Activated T-cell treated with anti-CD3 and anti-CD28 coated beads, Interleukin-2, amount 50 U/mL, for 24 hours (primary cell): ENCODE measurements around the gene COL6A3.

Experiments used
- DNase-seq: peaks from one replicate; pipeline ENCODE4 v3.0.0-alpha.2; 2020
- H3K27ac Mint-ChIP-seq: 2 replicates; pipeline ENCODE4 v1.8.0; 2020; ENCODE audit warnings: mild to moderate bottlenecking, mixed read lengths
- H3K27me3 Mint-ChIP-seq: 2 replicates; pipeline ENCODE4 v1.8.0; 2020; ENCODE audit warnings: mixed read lengths
- H3K36me3 Mint-ChIP-seq: 2 replicates; pipeline ENCODE4 v1.8.0; 2020; ENCODE audit warnings: low read depth, mixed read lengths
- H3K4me1 Mint-ChIP-seq: 2 replicates; pipeline ENCODE4 v1.8.0; 2020; ENCODE audit warnings: low read depth, mixed read lengths
- H3K4me3 Mint-ChIP-seq: 2 replicates; pipeline ENCODE4 v1.8.0; 2020; ENCODE audit warnings: mild to moderate bottlenecking, moderate library complexity, mixed read lengths
- H3K9me3 Mint-ChIP-seq: 2 replicates; pipeline ENCODE4 v1.8.0; 2020; ENCODE audit warnings: mixed read lengths

The COL6A3 gene, protein sequence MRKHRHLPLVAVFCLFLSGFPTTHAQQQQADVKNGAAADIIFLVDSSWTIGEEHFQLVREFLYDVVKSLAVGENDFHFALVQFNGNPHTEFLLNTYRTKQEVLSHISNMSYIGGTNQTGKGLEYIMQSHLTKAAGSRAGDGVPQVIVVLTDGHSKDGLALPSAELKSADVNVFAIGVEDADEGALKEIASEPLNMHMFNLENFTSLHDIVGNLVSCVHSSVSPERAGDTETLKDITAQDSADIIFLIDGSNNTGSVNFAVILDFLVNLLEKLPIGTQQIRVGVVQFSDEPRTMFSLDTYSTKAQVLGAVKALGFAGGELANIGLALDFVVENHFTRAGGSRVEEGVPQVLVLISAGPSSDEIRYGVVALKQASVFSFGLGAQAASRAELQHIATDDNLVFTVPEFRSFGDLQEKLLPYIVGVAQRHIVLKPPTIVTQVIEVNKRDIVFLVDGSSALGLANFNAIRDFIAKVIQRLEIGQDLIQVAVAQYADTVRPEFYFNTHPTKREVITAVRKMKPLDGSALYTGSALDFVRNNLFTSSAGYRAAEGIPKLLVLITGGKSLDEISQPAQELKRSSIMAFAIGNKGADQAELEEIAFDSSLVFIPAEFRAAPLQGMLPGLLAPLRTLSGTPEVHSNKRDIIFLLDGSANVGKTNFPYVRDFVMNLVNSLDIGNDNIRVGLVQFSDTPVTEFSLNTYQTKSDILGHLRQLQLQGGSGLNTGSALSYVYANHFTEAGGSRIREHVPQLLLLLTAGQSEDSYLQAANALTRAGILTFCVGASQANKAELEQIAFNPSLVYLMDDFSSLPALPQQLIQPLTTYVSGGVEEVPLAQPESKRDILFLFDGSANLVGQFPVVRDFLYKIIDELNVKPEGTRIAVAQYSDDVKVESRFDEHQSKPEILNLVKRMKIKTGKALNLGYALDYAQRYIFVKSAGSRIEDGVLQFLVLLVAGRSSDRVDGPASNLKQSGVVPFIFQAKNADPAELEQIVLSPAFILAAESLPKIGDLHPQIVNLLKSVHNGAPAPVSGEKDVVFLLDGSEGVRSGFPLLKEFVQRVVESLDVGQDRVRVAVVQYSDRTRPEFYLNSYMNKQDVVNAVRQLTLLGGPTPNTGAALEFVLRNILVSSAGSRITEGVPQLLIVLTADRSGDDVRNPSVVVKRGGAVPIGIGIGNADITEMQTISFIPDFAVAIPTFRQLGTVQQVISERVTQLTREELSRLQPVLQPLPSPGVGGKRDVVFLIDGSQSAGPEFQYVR (N-terminal part only)

DNA sequence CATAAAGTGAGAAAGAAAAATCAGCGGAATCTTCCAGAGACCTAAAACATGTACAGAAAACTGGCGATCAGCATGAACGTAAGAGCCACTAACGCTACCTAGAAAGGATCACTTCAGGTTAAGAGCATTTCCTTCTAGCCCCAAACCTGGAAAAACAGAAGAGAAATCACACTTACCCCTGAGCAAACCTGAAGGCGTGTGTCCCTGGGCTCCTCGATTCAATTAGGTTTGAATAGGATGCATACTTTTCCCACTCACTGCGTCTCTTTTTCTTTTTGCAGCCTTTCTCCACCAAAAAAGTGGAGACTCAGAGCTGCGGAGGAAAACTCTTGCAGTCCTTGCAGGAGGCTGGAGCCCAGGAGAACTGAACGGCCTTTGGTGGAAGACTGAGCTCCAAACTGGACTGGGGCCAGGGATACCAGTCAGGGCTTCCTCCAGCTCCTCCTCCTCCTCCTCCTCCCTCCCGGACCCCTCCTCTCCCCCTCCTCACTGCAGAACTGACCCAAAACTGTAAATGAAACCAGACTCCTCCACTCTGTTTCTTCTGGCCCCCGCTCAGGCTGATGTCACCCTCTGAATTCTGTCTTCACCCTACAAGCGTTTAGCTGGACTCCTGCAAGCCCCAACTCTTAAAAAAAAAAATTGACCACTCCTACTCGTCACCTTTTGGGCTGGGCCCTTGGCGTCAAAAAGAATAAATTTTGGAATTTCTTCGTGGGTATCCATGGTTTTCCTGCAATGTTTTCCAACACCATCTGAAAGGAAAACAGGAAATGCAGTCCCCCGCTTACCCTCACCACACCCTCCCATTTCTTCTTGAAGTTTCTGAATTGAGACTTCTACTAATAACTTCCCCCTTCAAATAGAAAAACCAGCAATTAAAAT is at the start of gene COL6A3:
Gene COL6A3 (minus strand): TSS at position 388 of the 885 bp plus-strand sequence. CDS start 17,347 bp downstream, outside the sequence.
- H3K4me1 Mint-ChIP-seq: peaks cover 2% of the 10 kb centered on the region
- H3K36me3 Mint-ChIP-seq: peaks cover 72% of the 10 kb centered on the region
- H3K9me3 Mint-ChIP-seq: no peaks in the 10 kb centered on the region
- no peak within 1 kb of the TSS for H3K4me3 Mint-ChIP-seq
- H3K27ac Mint-ChIP-seq: no peak within 1 kb of the TSS
- H3K27me3 Mint-ChIP-seq: no peaks in the 10 kb centered on the region
- no peak for DNase-seq

DNA sequence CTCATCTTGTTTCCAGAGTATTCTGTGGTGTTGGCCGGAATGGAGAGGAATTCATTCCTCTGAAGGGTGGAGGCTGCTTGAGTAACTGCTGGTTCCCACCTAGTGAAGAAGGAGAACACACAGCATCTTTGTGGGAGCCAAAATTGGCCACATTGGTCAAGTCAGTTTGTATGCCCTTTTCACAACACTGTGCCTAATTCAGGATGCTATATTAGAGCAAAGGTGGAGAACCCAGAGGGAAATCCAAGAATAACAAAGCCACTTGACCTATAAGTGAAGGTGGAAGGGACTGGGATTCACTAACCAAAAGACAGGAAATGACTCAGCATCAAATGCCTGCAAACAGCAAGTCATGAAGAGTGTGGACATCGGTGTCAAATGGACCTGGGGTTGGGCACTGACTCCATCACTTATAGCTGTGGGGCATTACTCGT is 45.8 kb upstream of the COL6A3 start:
- Mint-ChIP-seq H3K27ac (no peak overlapping the region), H3K9me3 (peaks cover 7% of the 10 kb centered on the region), H3K36me3 (no peaks in the 10 kb centered on the region), H3K4me1 (peaks cover 32% of the 10 kb centered on the region), H3K27me3 (no peaks in the 10 kb centered on the region), H3K4me3 (no peak overlapping the region)
- DNase-seq: no peak

DNA sequence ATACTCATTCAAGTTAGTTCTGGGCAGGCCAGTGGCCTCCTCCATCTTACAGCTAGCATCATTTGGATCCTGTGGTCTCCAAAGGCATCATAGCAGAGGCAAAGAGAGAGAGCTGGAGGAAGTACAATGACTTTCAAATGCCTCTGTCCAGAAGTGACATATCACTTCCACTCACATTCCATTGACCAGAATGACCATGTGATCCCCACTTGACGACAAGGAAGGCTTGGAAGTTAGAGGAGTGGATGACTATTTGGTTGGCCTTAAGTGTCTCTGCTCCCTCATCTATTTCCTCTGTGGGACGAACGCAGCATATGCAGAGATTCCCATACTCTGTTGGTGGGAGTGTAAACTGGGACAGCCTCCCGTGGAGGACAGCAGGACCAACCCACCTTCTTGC is 45.3 kb upstream of the COL6A3 start:
- Mint-ChIP-seq H3K4me3 (no peak overlapping the region), H3K9me3 (peaks cover 7% of the 10 kb centered on the region), H3K27me3 (no peaks in the 10 kb centered on the region), H3K4me1 (peaks cover 35% of the 10 kb centered on the region), H3K27ac (no peak overlapping the region), H3K36me3 (no peaks in the 10 kb centered on the region)
- DNase-seq: no peak

DNA sequence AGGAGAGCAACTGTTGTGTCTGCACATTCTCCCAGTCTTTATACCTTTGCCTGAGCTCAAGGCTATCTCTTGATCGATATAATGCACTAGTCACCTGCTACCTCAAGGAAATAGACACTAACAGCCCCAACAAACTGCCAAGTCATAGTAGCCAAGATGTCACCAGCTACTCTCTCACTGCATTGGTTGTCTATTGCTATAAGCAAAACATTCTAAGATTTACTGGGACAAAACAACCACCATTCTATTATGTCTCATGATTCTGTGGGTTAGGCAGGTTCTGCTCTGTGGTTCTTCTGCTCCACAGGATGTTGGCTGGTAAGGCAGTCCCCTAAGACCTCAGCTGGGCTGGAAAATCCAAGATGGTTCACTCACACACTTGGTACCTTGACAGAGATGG is 44.6 kb upstream of the COL6A3 start:
- H3K9me3 Mint-ChIP-seq: peaks cover 7% of the 10 kb centered on the region
- no peaks in the 10 kb centered on the region for H3K36me3 Mint-ChIP-seq
- no peak for DNase-seq
- peaks cover 35% of the 10 kb centered on the region for H3K4me1 Mint-ChIP-seq
- H3K27ac Mint-ChIP-seq: peak overlapping the region; percentile 65
- no peaks in the 10 kb centered on the region for H3K27me3 Mint-ChIP-seq
- H3K4me3 Mint-ChIP-seq: no peak overlapping the region

DNA sequence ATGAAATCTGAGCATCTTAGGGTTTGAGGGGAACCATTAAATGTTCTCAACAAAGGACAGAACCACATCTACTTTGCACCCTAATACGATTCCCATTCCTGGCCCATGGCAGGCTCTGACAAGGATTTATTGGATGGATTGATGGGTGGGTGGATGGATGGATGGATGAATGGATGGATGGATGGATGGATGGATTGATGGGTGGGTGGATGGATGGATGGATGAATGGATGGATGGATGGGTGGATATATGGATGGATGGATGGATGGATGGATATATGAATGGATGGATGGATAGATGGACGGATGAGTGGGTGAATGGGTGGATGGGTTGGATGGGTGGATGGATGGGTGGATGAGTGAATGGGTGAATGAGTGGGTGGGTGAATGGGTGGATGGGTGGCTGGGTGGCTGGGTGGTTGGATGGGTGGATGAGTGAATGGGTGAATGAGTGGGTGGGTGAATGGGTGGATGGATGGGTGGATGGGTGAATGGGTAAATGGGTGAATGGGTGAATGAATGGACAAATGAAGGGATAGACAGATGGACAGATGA is 43.5 kb upstream of the COL6A3 start:
- no peaks in the 10 kb centered on the region for H3K27me3 Mint-ChIP-seq
- H3K9me3 Mint-ChIP-seq: peaks cover 7% of the 10 kb centered on the region
- H3K27ac Mint-ChIP-seq: no peak overlapping the region
- no peak overlapping the region for H3K4me3 Mint-ChIP-seq
- peaks cover 39% of the 10 kb centered on the region for H3K4me1 Mint-ChIP-seq
- H3K36me3 Mint-ChIP-seq: no peaks in the 10 kb centered on the region
- DNase-seq: no peak

DNA sequence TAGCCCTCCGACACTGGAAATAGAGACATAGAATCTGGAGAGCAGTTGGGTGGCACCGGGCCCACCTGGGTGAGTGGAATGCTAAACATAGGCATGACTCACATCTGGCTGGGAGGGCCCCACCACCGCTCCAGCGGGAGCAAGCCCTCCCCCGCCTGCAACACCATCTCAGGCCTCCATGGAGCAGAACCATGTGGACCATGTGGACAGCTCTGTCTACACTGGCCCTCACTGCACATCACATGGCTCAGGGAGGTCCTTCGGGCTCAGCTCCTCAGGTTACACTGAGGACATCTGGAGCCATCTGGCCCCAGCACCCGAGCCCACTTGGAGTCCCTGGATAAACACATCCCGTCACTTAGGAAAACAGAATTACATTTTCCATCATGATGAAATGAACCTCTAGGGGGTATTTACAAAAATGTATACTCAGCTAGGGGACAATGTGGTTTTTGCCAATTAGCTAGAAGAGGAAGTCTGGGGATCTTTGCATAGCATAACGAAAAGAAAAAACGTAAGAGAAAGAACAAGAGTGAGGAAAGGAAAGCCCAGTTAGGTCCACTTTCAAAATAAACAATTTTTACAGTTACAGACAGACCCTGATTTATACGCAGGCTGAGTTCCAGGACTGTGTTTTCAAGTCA is 42.4 kb upstream of the COL6A3 start:
- H3K9me3 Mint-ChIP-seq: peaks cover 7% of the 10 kb centered on the region
- no peak overlapping the region for H3K27ac Mint-ChIP-seq
- H3K27me3 Mint-ChIP-seq: no peaks in the 10 kb centered on the region
- no peak overlapping the region for H3K4me3 Mint-ChIP-seq
- H3K36me3 Mint-ChIP-seq: no peaks in the 10 kb centered on the region
- DNase-seq: no peak
- H3K4me1 Mint-ChIP-seq: peaks cover 39% of the 10 kb centered on the region

DNA sequence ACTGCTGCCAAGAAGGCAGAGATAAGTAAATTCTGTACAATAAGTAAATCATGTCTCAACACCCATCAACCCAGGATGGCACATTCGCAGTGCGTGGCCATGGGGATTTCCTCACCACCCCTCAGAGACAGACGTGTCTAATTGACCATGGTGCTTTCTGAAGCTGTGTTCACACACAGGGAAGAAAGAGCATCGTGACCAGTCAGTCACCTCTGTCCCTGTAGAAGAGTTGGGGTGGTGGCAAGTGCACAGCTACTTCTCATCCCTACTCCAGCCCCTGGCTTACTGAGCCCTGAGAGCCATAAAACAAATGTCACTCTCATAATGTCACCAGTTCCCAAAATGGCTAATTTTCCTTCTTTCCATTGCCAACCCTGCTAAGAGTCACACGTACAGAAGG is 41.8 kb upstream of the COL6A3 start:
- H3K9me3 Mint-ChIP-seq: peaks cover 7% of the 10 kb centered on the region
- H3K4me3 Mint-ChIP-seq: no peak overlapping the region
- H3K36me3 Mint-ChIP-seq: no peaks in the 10 kb centered on the region
- H3K27ac Mint-ChIP-seq: no peak overlapping the region
- DNase-seq: no peak
- H3K27me3 Mint-ChIP-seq: no peaks in the 10 kb centered on the region
- peaks cover 39% of the 10 kb centered on the region for H3K4me1 Mint-ChIP-seq

DNA sequence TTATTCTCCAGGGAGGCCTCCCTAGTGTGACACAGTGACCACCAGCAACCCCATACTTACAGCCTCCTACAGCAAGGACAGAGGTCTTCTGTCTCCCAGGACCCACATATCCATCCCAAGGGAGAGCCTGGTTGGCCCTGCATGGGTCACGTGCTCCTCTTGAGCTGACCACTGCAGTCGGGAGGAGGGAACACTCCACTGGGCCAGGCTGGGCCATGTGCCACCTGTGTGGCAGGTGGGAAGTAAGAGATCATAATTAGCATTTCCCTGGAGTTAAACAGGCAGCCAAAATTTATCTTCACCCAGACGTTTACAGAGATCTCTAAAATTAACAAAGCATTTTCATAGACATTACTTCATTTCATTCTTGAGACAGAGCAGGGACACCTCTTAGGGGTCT is 39.7 kb upstream of the COL6A3 start:
- no peak overlapping the region for H3K27ac Mint-ChIP-seq
- H3K9me3 Mint-ChIP-seq: peaks cover 7% of the 10 kb centered on the region
- H3K27me3 Mint-ChIP-seq: no peaks in the 10 kb centered on the region
- no peaks in the 10 kb centered on the region for H3K36me3 Mint-ChIP-seq
- peaks cover 37% of the 10 kb centered on the region for H3K4me1 Mint-ChIP-seq
- no peak overlapping the region for H3K4me3 Mint-ChIP-seq
- DNase-seq: peak; percentile 22

DNA sequence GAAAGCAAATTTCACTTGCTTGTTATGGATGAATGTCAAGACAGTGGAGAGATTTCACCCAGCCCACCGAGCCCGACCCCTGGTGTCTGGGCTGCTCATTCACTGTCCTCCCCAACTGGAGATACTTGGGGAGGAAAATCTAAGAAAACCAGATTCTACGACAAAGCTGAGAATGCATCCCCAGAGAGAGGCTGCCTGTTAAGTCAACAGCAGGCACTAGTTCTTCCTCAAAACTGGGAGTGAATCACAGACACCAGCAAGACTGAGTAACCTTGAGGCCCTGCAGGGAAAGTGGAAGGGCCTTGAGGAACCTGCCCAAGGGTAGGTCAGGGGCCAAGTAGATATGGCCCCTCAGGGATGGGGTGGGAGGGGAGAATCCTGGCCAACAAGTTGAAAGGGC is 38.9 kb upstream of the COL6A3 start:
- Mint-ChIP-seq H3K9me3 (peaks cover under 1% of the 10 kb centered on the region), H3K27ac (no peak overlapping the region), H3K27me3 (no peaks in the 10 kb centered on the region), H3K4me3 (no peak overlapping the region), H3K4me1 (peaks cover 29% of the 10 kb centered on the region), H3K36me3 (no peaks in the 10 kb centered on the region)
- peak; percentile 21 for DNase-seq

DNA sequence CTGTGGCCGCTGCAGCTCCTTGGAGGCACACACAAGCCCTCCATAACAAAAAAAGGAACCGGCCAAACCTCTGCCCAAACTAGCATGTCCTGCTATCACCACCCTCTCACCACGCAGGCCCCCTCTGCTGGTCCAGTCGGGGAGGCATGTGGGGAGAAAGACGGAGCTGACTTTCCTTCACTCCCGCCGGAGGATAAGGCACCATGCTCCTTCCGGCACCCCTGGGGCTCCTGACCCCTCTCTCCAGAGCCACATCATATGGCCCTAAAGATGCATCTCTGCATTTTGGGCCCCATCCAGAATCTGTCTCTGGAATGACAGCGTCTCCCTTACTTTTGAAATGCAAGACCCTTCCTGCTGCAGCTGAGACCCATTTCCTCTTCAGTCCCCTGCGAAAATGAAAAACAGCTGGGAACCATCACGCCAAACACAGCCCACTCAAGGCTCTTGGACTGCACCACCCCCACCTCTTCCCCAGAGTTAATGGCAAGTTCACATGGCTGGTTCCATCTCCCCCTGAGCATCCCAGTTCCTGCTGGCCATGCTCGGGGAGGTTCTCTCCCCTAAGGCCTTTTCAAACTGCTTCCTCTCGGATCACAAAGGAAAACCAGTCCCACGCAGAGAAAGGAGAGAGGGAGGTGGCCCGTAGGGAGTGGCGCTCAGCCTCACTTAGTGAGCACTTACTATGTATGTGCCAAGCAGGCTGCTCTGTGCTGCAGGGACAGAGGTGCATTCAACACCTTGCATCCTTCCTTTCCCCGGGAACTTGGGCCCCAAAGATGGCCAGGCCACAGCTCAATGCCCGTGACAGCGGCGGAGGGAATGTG is 37.9 kb upstream of the COL6A3 start:
- H3K27ac Mint-ChIP-seq: no peak overlapping the region

DNA sequence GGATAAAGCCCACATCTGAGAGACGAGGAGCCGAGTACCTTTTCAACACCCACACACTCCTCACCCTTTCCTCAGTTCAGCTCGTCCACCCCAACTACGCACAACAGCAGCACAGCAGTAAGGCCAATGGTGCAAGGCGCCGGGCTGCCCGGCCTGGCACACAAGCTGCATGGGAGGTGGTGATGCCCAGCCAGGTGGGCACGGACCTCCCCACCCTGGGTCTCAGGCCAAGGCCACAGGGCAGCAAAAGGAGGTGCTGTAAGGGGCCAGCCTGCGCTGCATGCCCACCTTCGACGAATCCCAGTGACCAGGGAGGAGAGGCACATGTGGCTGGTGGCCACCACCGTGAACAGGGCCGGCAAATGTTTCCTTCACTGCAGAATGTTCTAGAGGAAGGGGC is 36.6 kb upstream of the COL6A3 start:
- peaks cover 23% of the 10 kb centered on the region for H3K4me1 Mint-ChIP-seq
- H3K27me3 Mint-ChIP-seq: no peaks in the 10 kb centered on the region
- H3K4me3 Mint-ChIP-seq: no peak overlapping the region
- no peaks in the 10 kb centered on the region for H3K36me3 Mint-ChIP-seq
- H3K9me3 Mint-ChIP-seq: no peaks in the 10 kb centered on the region
- no peak overlapping the region for H3K27ac Mint-ChIP-seq
- DNase-seq: peak; percentile 25

More for the DNA sequence above, 37.9 kb upstream of the COL6A3 start:
- peaks cover 25% of the 10 kb centered on the region for H3K4me1 Mint-ChIP-seq
- H3K9me3 Mint-ChIP-seq: no peaks in the 10 kb centered on the region
- H3K27me3 Mint-ChIP-seq: no peaks in the 10 kb centered on the region
- peak; percentile 26 for DNase-seq
- no peaks in the 10 kb centered on the region for H3K36me3 Mint-ChIP-seq
- H3K4me3 Mint-ChIP-seq: no peak overlapping the region

DNA sequence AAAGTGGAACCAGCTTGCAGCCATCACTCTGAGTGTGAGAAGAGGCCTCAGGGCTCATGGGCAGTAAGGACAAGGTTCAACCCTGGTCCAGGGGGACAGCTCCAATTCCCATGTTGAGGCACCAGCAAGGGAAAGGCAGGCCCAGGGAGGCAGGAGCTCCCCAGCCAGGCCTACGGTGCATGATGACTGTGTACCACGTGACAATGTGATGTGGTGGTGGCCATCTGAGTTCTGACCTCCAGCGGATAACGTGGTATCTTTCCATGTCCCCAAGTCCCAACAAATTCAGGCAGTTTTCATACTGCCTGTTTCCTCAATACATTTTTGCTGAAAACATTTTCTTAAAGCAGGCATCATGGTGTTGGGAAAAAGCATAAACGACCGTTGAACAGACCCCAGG is 36.1 kb upstream of the COL6A3 start:
- DNase-seq: peak; percentile 26
- Mint-ChIP-seq H3K4me3 (no peak overlapping the region), H3K4me1 (peaks cover 26% of the 10 kb centered on the region), H3K27me3 (no peaks in the 10 kb centered on the region), H3K36me3 (no peaks in the 10 kb centered on the region), H3K27ac (no peak overlapping the region), H3K9me3 (no peaks in the 10 kb centered on the region)
